GM23248 (cell line): ENCODE measurements around the gene CPN2. TPM values are rescaled to one million over a fixed set of nuclear protein-coding genes. Genes with fewer than 3 reads are reported as not detected.

Source experiments
- DNase-seq: peaks from one replicate; pipeline ENCODE4 v3.0.0-alpha.2; 2015
- H2AFZ ChIP-seq: fragments of 200-600 bp; sonication (generic); 2 replicates; pipeline ENCODE4 v1.6.1; 2016; ENCODE audit warnings: antibody characterized with exemption
- H3F3A ChIP-seq: fragments of 200-600 bp; sonication (generic); 2 replicates; pipeline ENCODE4 v1.6.1; 2016; ENCODE audit warnings: mild to moderate bottlenecking, antibody characterized with exemption, mixed run types; ENCODE audit not compliant: insufficient read depth
- H3K27ac ChIP-seq: fragments of 200-600 bp; sonication (generic); 2 replicates; pipeline ENCODE4 v1.5.1; 2016; ENCODE audit warnings: mild to moderate bottlenecking
- H3K27me3 ChIP-seq: fragments of 200-600 bp; sonication (generic); replicated peaks from 2 replicates; pipeline ENCODE4 v1.6.1; 2016; ENCODE audit warnings: mild to moderate bottlenecking; ENCODE audit not compliant: insufficient read depth
- H3K36me3 ChIP-seq: fragments of 200-600 bp; sonication (generic); 2 replicates; pipeline ENCODE4 v1.6.1; 2016; ENCODE audit warnings: low read depth, mild to moderate bottlenecking
- H3K4me1 ChIP-seq: fragments of 200-600 bp; sonication (generic); 2 replicates; pipeline ENCODE4 v1.6.1; 2016; ENCODE audit warnings: mild to moderate bottlenecking; ENCODE audit not compliant: insufficient read depth
- H3K4me2 ChIP-seq: fragments of 200-600 bp; sonication (generic); one replicate; pipeline ENCODE4 v1.6.1; 2016; ENCODE audit warnings: mild to moderate bottlenecking; ENCODE audit not compliant: unreplicated experiment
- H3K4me3 ChIP-seq: fragments of 200-600 bp; sonication (generic); 2 replicates; pipeline ENCODE4 v1.5.1; 2016; ENCODE audit warnings: mild to moderate bottlenecking
- H3K79me2 ChIP-seq: fragments of 200-600 bp; sonication (generic); 2 replicates; pipeline ENCODE4 v1.6.1; 2016; ENCODE audit warnings: mild to moderate bottlenecking; ENCODE audit not compliant: insufficient read depth
- H3K9ac ChIP-seq: fragments of 200-600 bp; sonication (generic); 2 replicates; pipeline ENCODE4 v1.6.1; 2016; ENCODE audit warnings: mild to moderate bottlenecking
- H3K9me2 ChIP-seq: fragments of 200-600 bp; sonication (generic); 2 replicates; pipeline ENCODE4 v1.6.1; 2016; ENCODE audit warnings: mixed run types, mild to moderate bottlenecking, moderate library complexity; ENCODE audit not compliant: insufficient read depth
- H3K9me3 ChIP-seq: fragments of 200-600 bp; sonication (generic); one replicate; pipeline ENCODE4 v1.6.1; 2017; ENCODE audit warnings: low read depth
- H4K20me1 ChIP-seq: fragments of 200-600 bp; sonication (generic); 2 replicates; pipeline ENCODE4 v1.6.0; 2016; ENCODE audit not compliant: insufficient read depth
- EZH2 ChIP-seq: fragments of 200-600 bp; sonication (generic); IDR thresholded peaks from 2 replicates; pipeline ENCODE4 v1.6.1; 2018; ENCODE audit warnings: antibody characterized with exemption, mild to moderate bottlenecking; ENCODE audit not compliant: insufficient read depth, poor library complexity, severe bottlenecking
- EZH2phosphoT487 ChIP-seq: fragments of 200-600 bp; sonication (generic); IDR thresholded peaks from 2 replicates; pipeline ENCODE4 v1.6.1; 2018; ENCODE audit warnings: antibody characterized with exemption, moderate library complexity, mild to moderate bottlenecking, low read depth; ENCODE audit not compliant: insufficient read depth
- WGBS, 2 experiments: methylation state at CpG; one replicate each; pipeline ENCODE4 v1.1.6; 2015 to 2017; ENCODE audit warnings: low lambda C conversion rate in 2 of 2, low coverage in 1 of 2; ENCODE audit errors: missing lambda C conversion rate in 2 of 2; 5-methylcytosine and 5-hydroxymethylcytosine counted together
- in situ Hi-C: fragments of 300-500 bp; cut with MboI; formaldehyde crosslinking; loops from 2 replicates; pipeline ENCODE4 v1.15.0; 2020
- polyA plus RNA-seq: library from polyadenylated mRNA; unstranded; fragments of >200 nt; fragmentation: Nextera tagmentation; extraction: Ambion mirVana; gene quantifications from 2 replicates; pipeline ENCODE4 v1.2.1, GENCODE V29; 2016
- total RNA-seq: library from RNA; depleted of rRNA; stranded (reverse); fragments of >200 nt; shearing (Covaris generic); gene quantifications from 2 replicates; pipeline ENCODE4 v1.2.3, GENCODE V29; 2014

CPN2 gene
- total and polyA plus RNA-seq, 2 experiments from 2014 or later: not detected

DNA sequence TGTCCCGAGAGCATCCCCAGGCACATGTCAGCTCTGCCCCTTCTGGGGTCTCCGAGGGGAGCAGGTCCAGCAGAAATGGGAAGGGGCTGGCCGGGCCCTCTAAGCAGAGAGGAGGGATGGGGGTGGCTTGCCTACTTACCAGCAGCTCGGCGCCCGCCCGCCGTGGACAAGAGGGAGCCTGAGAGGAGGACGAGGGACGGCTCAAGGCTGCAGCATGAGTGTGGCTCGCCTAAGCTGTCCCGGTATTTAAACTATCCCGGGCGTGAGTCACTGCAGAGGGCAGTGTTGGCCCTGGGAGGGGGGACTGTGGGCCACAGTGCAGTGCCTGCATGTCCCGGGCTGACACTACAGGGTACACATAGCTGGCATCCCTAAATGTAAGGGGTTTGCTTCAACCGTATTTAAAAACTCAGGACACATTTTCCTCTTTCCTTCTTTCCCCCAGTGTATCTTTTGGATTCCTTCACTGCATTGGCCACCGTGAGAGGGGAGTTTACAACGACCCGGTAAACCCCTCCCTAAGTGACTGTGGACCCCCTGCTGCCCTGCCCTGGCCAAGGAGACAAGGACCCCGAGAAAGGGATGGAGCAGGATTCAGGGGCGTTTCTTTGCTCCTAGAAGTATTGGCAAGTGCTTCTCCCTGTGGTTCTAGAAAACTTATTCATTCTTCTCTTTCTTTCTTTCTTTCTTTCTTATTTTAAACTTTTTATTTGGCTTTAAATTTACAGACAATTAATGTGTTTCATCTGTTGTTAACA lies 18.6 kb upstream of the CPN2 start, which contains the start of gene LRRC15:
Gene LRRC15, minus strand, starts transcription at position 222 of the 758 bp plus-strand sequence. CDS start 8,700 bp downstream, outside the sequence.
- Histone ChIP-seq H3K27ac (peak within 1 kb of the TSS; percentile 51), H3K79me2 (no peaks in the 10 kb centered on the region), H4K20me1 (no peaks in the 10 kb centered on the region), H3K4me3 (peak within 1 kb of the TSS; percentile 53), H3K36me3 (no peaks in the 10 kb centered on the region), H3K4me2 (peak within 1 kb of the TSS; percentile 67), H3K9me2 (no peaks in the 10 kb centered on the region), H3K9me3 (no peaks in the 10 kb centered on the region), H3K9ac (peak within 1 kb of the TSS; percentile 63), H3K27me3 (no peaks in the 10 kb centered on the region), H3K4me1 (peaks cover 31% of the 10 kb centered on the region), H2AFZ (peak within 1 kb of the TSS; percentile 41; the same call in 1 of the 2 replicates), H3F3A (peaks cover 15% of the 10 kb centered on the region)
- in situ Hi-C loops: no loop called here
- 2% methylated on average over 20 to 21 of the region's 21 CpGs for WGBS, 2 experiments
- TF ChIP-seq EZH2phosphoT487: no peak
- TF ChIP-seq EZH2: no peak
- peak; percentile 93 for DNase-seq

DNA sequence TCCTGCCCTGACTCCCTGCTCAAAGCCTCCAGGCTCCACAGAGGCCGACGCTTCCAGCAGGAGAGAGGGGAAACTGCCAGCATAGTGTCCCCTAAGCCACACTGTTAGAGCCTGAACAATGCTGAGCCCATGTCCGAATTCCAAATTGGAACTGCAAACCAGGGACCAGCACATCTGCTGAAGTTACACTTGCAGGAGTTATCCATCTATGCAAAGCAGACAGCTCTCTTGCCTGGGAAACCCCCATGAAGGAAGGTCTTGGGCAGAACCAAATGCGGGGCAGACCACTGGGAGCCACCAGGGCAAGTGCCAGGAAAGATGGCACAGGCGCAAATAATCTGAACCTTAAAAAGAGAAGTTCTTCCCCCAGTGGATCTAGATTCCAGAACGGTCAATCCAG lies 17.8 kb upstream of the CPN2 start:
- Histone ChIP-seq H2AFZ (peak overlapping the region; percentile 39; the same call in 1 of the 2 replicates), H3K79me2 (no peaks in the 10 kb centered on the region), H3F3A (peaks cover 21% of the 10 kb centered on the region), H3K27ac (peak overlapping the region; percentile 51; the same call in 1 of the 2 replicates), H3K9me3 (no peaks in the 10 kb centered on the region), H3K4me1 (peaks cover 39% of the 10 kb centered on the region), H4K20me1 (no peaks in the 10 kb centered on the region), H3K9ac (peak overlapping the region; percentile 63), H3K9me2 (no peaks in the 10 kb centered on the region), H3K27me3 (no peaks in the 10 kb centered on the region), H3K4me2 (peak overlapping the region; percentile 67), H3K4me3 (peak overlapping the region; percentile 53), H3K36me3 (no peaks in the 10 kb centered on the region)
- WGBS, 2 experiments: 11 to 16% methylated on average over 6 of the region's 6 CpGs
- DNase-seq: no peak
- TF ChIP-seq EZH2phosphoT487 (no peak), EZH2 (no peak)
- in situ Hi-C loops: no loop called here

- H3K9me3 ChIP-seq: no peaks in the 10 kb centered on the region
- in situ Hi-C loops: no loop called here
- H3F3A ChIP-seq: peaks cover 21% of the 10 kb centered on the region
- peak overlapping the region; percentile 67 for H3K4me2 ChIP-seq
- no peaks in the 10 kb centered on the region for H4K20me1 ChIP-seq
- TF ChIP-seq EZH2phosphoT487 (no peak), EZH2 (no peak)
- DNase-seq: peak; percentile 96
- H3K4me3 ChIP-seq: peak overlapping the region; percentile 53
- peak overlapping the region; percentile 51 for H3K27ac ChIP-seq
- 4 to 8% methylated on average over 18 of the region's 18 CpGs for WGBS, 2 experiments
- peaks cover 40% of the 10 kb centered on the region for H3K4me1 ChIP-seq
- H2AFZ ChIP-seq: peak overlapping the region; percentile 10; the same call in 1 of the 2 replicates
- no peaks in the 10 kb centered on the region for H3K36me3 ChIP-seq
- H3K9me2 ChIP-seq: no peaks in the 10 kb centered on the region
- peak overlapping the region; percentile 63 for H3K9ac ChIP-seq
- no peaks in the 10 kb centered on the region for H3K27me3 ChIP-seq
- no peaks in the 10 kb centered on the region for H3K79me2 ChIP-seq
These were observed 17.1 kb upstream of the CPN2 start for GRCh38 chr3:194367992-194368841.

DNA sequence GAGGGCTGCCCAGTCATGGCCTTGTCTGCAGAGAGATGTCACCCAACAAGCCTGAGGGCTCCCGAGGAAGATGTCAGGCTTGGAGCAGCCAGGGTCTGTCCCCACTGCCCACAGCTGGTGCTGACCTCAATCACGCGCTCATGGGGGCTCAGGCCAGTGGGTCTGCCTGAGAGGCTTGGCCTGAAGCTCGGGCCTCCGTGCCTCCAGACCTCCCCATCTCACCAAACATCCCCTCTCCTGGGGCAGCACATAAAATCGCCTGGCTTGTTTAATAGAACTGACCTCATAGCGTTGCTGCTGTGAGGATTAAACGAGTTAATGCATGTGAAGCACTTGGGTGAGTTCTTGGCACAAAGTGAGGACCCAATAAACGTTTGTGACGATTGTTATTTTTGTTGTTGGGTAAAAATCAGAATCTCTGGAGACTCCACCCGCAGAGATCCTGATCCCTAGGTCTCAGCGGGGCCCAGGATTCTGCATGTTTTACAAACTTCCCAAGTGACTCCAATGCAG lies 14.9 kb upstream of the CPN2 start:
- Histone ChIP-seq H4K20me1 (no peaks in the 10 kb centered on the region), H3K79me2 (no peaks in the 10 kb centered on the region), H2AFZ (no peak overlapping the region), H3K27ac (no peak overlapping the region), H3K4me1 (peaks cover 40% of the 10 kb centered on the region), H3K4me3 (no peak overlapping the region), H3K36me3 (no peaks in the 10 kb centered on the region), H3K9ac (no peak overlapping the region), H3F3A (peaks cover 21% of the 10 kb centered on the region), H3K4me2 (no peak overlapping the region), H3K9me3 (no peaks in the 10 kb centered on the region), H3K9me2 (no peaks in the 10 kb centered on the region), H3K27me3 (no peaks in the 10 kb centered on the region)
- TF ChIP-seq EZH2phosphoT487 (no peak), EZH2 (no peak)
- no peak for DNase-seq
- WGBS, 2 experiments: 87 to 89% methylated on average over 12 of the region's 12 CpGs
- in situ Hi-C loops: no loop called here
